Activated CD4-positive, alpha-beta T cell treated with anti-CD3 and anti-CD28 coated beads, Interleukin-2, amount 50 U/mL, for 16 hours (primary cell): ENCODE results near the gene RALGPS1.

Experiments used
- DNase-seq: peaks from one replicate; pipeline ENCODE4 v3.0.0-alpha.2; 2020

RALGPS1 gene

GRCh38 chr9:127210851-127211730 lies 296.5 kb downstream of the RALGPS1 start:
- DNase-seq: no peak

GRCh38 chr9:127211983-127212382 lies 297.4 kb downstream of the RALGPS1 start:
- DNase-seq: no peak

GRCh38 chr9:127212453-127212852 lies 297.9 kb downstream of the RALGPS1 start:
- no peak for DNase-seq

- DNase-seq: no peak
Observed at GRCh38 chr9:127213859-127214258, 299.3 kb downstream of the RALGPS1 start.

- DNase-seq: peak; percentile 67
Observed at GRCh38 chr9:127214421-127215267, 300.1 kb downstream of the RALGPS1 start.

- DNase-seq: no peak
Observed at GRCh38 chr9:127215268-127216209, 301.0 kb downstream of the RALGPS1 start.

- DNase-seq: no peak
Observed at GRCh38 chr9:127216210-127216887, 301.8 kb downstream of the RALGPS1 start.

- DNase-seq: no peak
Observed at GRCh38 chr9:127216888-127217217, 302.3 kb downstream of the RALGPS1 start.

- no peak for DNase-seq
Observed at GRCh38 chr9:127218818-127219217, 304.2 kb downstream of the RALGPS1 start.

- DNase-seq: no peak
Observed at GRCh38 chr9:127219520-127219919, 304.9 kb downstream of the RALGPS1 start.

- no peak for DNase-seq
Observed at GRCh38 chr9:127221695-127222094, 307.1 kb downstream of the RALGPS1 start.

GRCh38 chr9:127222388-127223095 lies 308.0 kb downstream of the RALGPS1 start:
- no peak for DNase-seq

- no peak for DNase-seq
Observed at GRCh38 chr9:127223266-127223665, 308.7 kb downstream of the RALGPS1 start.

- peak; percentile 3 for DNase-seq
Observed at GRCh38 chr9:127223810-127224177, 309.2 kb downstream of the RALGPS1 start.

GRCh38 chr9:127224178-127224882 lies 309.7 kb downstream of the RALGPS1 start:
- DNase-seq: peak; percentile 87

GRCh38 chr9:127224883-127225739 lies 310.5 kb downstream of the RALGPS1 start:
- DNase-seq: peak; percentile 92

GRCh38 chr9:127225801-127226625 lies 311.4 kb downstream of the RALGPS1 start:
- no peak for DNase-seq

- no peak for DNase-seq
Observed at GRCh38 chr9:127229691-127230417, 315.3 kb downstream of the RALGPS1 start.
